ENCODE results near the gene ISY1.

ISY1 gene

DNA sequence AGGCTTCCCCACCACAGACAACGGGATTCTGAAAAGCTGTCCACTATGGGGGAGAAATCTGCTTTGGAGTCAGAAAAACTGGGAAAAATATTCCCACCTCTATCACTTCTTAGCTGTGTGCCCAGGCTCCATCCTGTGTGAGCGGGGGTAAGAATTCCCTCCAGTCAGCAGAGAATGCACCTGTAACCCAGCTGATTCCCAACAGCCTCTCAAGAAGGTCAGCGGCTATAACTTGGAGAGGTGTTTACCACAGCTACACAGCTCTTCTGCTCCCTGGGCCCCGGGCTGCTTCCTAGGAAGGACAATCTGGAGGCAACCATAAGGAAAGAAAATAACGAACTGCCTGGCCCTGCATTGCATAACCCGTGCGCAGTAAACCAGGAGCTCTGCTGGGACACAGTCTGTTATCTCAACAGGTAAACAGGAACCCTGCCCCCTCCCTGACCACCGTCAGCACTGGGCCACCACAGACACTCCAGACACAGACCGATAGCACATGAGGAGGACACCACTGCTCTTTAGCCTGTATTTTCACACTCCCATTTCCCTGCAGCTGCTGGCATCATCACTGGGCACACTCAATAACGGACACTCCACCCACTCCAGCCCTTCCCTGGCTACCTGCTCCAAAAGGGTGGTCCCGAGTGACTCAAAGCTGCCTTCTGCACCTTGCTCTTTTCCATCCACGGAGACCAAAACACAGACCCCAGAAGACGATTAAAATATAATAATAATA is 41.3 kb downstream of the ISY1 start:
- peak overlapping the region; percentile 62 to 89 (median 89) for H3K27ac Mint-ChIP-seq
- peaks cover 33% of the 10 kb centered on the region for H3K4me1 Mint-ChIP-seq
- no peak for TF ChIP-seq CTCF (IDR thresholded peaks at IDR 0.05; ENCODE audit: unreplicated experiment in 3 of 3)
- H3K36me3 Mint-ChIP-seq (ENCODE audit: low read depth) = peaks cover 13% of the 10 kb centered on the region
- peak overlapping the region; percentile 83 to 88 (median 88) for H3K4me3 Mint-ChIP-seq
- H3K27me3 Mint-ChIP-seq (ENCODE audit: low read depth) = no peaks in the 10 kb centered on the region
- no peaks in the 10 kb centered on the region for H3K9me3 Mint-ChIP-seq

DNA sequence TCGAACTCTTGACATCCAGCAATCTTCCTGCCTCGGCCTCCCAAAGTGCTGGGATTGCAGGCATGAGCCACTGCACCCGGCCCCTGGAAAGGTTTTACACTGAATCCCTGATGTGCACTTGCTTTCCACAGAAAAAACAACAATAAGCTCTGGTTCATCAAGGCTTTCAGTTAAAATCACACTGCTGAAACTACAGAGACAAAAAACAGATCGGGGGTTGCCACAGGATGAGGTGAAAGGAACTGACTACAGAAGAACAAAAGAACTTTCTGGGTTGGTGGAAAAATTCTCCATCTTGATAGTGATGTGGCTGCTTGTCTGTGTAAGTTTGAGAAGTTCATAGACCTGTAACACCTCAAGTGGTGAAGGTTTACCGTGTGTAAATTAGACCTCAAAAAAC is 42.1 kb downstream of the ISY1 start:
- Mint-ChIP-seq H3K36me3 (ENCODE audit: low read depth) (peaks cover 16% of the 10 kb centered on the region), H3K4me1 (peaks cover 33% of the 10 kb centered on the region), H3K27me3 (ENCODE audit: low read depth) (no peaks in the 10 kb centered on the region), H3K27ac (peak overlapping the region in 2 of 3 experiments; percentile 33 to 89), H3K4me3 (peak overlapping the region; percentile 83 to 88 (median 88)), H3K9me3 (no peaks in the 10 kb centered on the region)
- no peak for TF ChIP-seq CTCF (IDR thresholded peaks at IDR 0.05; ENCODE audit: unreplicated experiment in 3 of 3)

- Mint-ChIP-seq H3K4me3 (peak overlapping the region in 2 of 3 experiments; percentile 36 to 47), H3K9me3 (no peaks in the 10 kb centered on the region), H3K27me3 (ENCODE audit: low read depth) (no peaks in the 10 kb centered on the region), H3K27ac (no peak overlapping the region), H3K4me1 (peaks cover 33% of the 10 kb centered on the region), H3K36me3 (ENCODE audit: low read depth) (peaks cover 16% of the 10 kb centered on the region)
- no peak for TF ChIP-seq CTCF (IDR thresholded peaks at IDR 0.05; ENCODE audit: unreplicated experiment in 3 of 3)
Measured at GRCh38 chr3:129117134-129117533, 43.7 kb downstream of the ISY1 start.

- peak overlapping the region in 2 of 3 experiments; percentile 43 to 55 for H3K27ac Mint-ChIP-seq
- H3K36me3 Mint-ChIP-seq (ENCODE audit: low read depth) = peaks cover 17% of the 10 kb centered on the region
- H3K9me3 Mint-ChIP-seq = no peaks in the 10 kb centered on the region
- H3K27me3 Mint-ChIP-seq (ENCODE audit: low read depth) = no peaks in the 10 kb centered on the region
- no peak for TF ChIP-seq CTCF (IDR thresholded peaks at IDR 0.05; ENCODE audit: unreplicated experiment in 3 of 3)
- peak overlapping the region; percentile 9 to 31 (median 22) for H3K4me3 Mint-ChIP-seq
- peaks cover 33% of the 10 kb centered on the region for H3K4me1 Mint-ChIP-seq
Measured at GRCh38 chr3:129116482-129116946, 44.3 kb downstream of the ISY1 start.

- H3K27me3 Mint-ChIP-seq (ENCODE audit: low read depth) = no peaks in the 10 kb centered on the region
- peaks cover 29% of the 10 kb centered on the region for H3K36me3 Mint-ChIP-seq (ENCODE audit: low read depth)
- no peaks in the 10 kb centered on the region for H3K9me3 Mint-ChIP-seq
- H3K4me3 Mint-ChIP-seq = no peak overlapping the region
- peaks cover 21% of the 10 kb centered on the region for H3K4me1 Mint-ChIP-seq
- H3K27ac Mint-ChIP-seq = no peak overlapping the region
- no peak for TF ChIP-seq CTCF (IDR thresholded peaks at IDR 0.05; ENCODE audit: unreplicated experiment in 3 of 3)
Measured at GRCh38 chr3:129114455-129114854, 46.4 kb downstream of the ISY1 start.
